SH-SY5Y (cell line): ENCODE measurements around the gene TRAK2.

Experiments used
- GATA2 ChIP-seq: IDR thresholded peaks from 2 replicates; pipeline ENCODE4 v1.6.1; 2011; ENCODE audit warnings: mild to moderate bottlenecking, low read depth, low read length
- GATA3 ChIP-seq: IDR thresholded peaks from 2 replicates; pipeline ENCODE4 v1.6.1; 2011; ENCODE audit warnings: low read depth, mild to moderate bottlenecking, low read length, moderate library complexity

Gene TRAK2

GRCh38 chr2:201353116-201353515 is 98.1 kb downstream of the TRAK2 start:
- TF ChIP-seq GATA2 (no peak), GATA3 (no peak)

GRCh38 chr2:201350879-201351278 is 100.4 kb downstream of the TRAK2 start:
- TF ChIP-seq GATA3 (no peak), GATA2 (no peak)

DNA sequence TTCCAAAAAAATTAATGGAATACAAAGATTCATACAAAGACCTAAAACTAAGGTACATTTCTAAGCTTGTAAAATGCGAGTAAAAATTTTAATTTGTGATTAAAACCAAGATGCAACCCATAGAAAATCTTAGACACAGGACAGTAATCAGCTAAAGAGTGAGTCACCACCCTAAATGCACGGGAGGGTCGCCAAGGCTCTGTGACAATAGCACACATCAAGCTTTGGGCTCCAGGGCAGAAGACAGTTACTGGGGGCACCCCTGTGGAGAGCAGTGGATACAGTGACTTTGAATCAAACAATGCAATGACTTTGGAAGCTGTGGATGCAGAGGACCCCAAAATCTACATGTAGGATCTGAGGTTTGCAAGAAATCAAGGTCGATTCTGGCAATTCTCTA is 101.7 kb downstream of the TRAK2 start:
- TF ChIP-seq GATA3: no peak
- no peak for TF ChIP-seq GATA2

DNA sequence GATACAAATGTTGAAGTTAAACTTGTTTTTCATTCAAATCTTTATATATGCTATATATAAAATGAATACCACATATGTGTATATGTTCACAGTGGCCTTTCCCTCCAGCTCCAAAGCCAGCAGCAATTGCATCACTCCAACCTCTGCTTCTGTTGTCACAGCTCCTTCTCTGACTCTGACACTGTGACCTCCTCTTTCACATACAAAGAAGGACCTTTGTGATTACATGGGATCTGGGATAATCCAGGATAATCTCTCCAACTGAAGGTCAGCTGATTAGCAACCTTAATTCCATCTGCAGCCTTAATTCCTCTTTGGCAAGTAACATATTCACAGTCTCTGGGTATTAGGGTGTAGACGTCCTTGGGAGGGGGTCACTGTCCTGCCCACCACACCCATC is 102.5 kb downstream of the TRAK2 start:
- TF ChIP-seq GATA3 (no peak), GATA2 (no peak)

DNA sequence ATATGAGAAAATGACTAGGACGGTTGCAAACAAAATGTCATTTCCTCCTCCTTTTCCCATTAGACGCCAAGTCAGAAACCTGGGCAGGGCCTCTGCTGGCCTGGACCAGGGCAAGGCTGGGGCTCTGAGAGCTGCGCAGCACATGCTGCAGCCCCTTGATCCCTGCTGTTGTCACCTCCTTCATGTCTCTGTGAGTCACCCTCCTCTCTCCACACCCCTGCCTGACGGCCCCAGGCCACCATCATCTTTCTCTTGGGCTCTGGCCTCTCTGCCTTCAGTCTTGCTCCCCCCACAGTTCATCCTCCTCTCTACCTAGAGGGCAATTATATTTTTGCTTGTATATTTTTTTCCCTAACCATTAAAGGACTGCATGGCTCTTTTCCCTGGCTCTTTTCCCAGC is 104.1 kb downstream of the TRAK2 start:
- TF ChIP-seq GATA2 (no peak), GATA3 (no peak)

- TF ChIP-seq GATA2 (no peak), GATA3 (no peak)
Measured at GRCh38 chr2:201345625-201346213, 105.5 kb downstream of the TRAK2 start.

DNA sequence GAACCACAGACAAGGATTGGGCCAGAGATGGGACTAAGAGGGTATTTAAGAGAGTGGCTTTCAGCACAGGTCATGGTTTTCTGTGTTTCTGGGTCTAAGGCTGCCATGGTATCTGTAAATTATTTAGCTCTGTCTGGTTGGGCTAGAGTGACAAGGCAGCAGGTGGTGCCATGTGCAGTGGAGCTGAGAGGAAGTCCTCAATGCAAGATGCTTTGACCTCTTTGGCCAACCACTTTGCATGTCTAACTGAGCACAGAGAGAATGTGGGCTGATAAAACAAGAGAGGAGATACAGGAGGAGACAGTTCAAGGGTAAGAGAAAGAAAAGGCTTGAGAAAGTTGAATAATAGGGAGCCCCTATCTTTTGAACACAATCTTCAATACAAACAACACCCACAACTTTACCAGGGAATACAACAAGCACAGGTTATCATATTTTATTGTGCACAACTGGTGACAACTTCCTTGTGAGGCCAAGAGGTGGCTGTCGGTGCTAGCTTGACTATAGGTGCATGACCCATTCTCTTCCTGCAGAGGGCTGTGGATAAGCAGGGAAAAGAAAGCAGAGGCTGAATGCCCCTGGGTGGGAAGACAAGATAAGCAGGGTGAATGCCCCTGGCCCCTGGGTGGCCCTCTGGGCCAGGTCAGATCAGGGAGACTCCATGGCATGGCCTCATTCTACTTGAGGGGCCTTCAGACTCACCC is 106.4 kb downstream of the TRAK2 start:
- TF ChIP-seq GATA2: no peak
- TF ChIP-seq GATA3: no peak

- TF ChIP-seq GATA3: no peak
- TF ChIP-seq GATA2: no peak
Measured at GRCh38 chr2:201343559-201343958, 107.7 kb downstream of the TRAK2 start.

DNA sequence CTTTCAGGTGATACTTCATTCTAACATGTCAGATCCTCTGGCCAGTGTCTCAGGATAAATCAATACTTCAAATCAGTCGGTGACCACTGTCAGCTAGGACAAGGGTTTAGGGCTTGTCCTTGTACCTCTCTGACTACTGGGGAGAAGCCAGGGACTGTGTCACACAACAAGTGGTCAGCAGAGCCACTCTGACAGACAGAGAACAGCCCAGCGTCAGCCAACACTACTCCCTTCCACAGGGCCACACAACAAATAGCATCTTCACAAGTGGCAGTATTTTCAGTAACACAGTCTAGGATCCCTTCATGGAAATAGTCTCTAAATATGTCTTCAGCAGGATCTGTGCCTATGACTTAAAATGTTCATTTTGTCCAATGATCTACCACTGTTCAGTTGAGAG is 108.3 kb downstream of the TRAK2 start:
- TF ChIP-seq GATA2 (no peak), GATA3 (no peak)

DNA sequence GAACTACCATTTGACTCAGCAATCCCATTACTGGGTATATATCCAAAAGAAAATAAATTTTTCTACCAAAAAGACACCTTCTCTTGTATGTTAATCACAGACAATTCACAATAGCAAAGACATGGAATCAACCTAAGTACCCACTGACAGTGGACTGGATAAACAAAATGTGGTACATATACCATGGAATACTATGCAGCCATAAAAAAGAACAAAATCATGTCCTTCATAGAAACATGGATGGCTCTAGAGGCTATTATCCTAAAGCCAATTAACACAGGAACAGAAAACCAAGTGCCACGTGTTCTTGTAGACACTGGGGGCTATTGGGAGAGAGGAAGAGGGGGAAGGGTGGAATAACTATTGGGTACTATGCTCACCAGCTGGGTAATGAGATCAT is 121.8 kb downstream of the TRAK2 start:
- TF ChIP-seq GATA3 (no peak), GATA2 (no peak)

DNA sequence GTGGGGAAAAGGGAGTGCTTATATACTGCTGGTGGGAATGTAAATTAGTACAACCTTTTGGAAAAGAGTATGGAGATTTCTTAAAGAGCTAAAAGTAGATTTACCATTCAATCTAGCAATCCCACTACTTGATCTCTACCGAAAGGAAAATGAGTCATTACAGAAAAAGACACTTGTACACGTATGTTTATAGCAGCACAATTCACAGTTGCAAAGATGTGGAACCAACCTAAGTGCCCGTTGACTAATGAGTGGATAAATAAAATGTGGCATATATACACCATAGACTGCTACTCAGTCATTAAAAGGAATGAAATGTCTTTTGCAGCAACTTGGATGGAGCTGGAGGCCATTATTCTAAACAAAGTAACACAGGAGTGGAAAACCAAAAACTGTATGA is 123.6 kb downstream of the TRAK2 start:
- no peak for TF ChIP-seq GATA2
- TF ChIP-seq GATA3: no peak
